Measurements from ENCODE around the gene DIS3L2. TPM values are rescaled to one million over a fixed set of nuclear protein-coding genes. Genes with fewer than 3 reads are reported as not detected.

DIS3L2 gene
- total RNA-seq, 1 experiment from 2014 or later: 32.6 TPM

- H3K27ac Mint-ChIP-seq (ENCODE audit: low read depth, unreplicated experiment): no peak overlapping the region
- CTCF ChIA-PET: interaction anchor here (0.7 kb wide), 1 partner anchor 390 kb away, joined by 3 read pairs; no protein-coding TSS in a partner anchor
- no peaks in the 10 kb centered on the region for H3K27me3 Mint-ChIP-seq (ENCODE audit: insufficient read depth, unreplicated experiment)
- no peaks in the 10 kb centered on the region for H3K4me1 Mint-ChIP-seq (ENCODE audit: insufficient read depth, unreplicated experiment)
- BruUV-seq (replicated peaks): no TSS peak
- POLR2A ChIA-PET: no interaction called here
- TF ChIP-seq CTCF (IDR thresholded peaks at IDR 0.05; ENCODE audit: unreplicated experiment): no peak
- intact Hi-C loops (cut with micrococcal nuclease): no loop called here
- H3K36me3 Mint-ChIP-seq (ENCODE audit: insufficient read depth, unreplicated experiment): no peaks in the 10 kb centered on the region
- DNase-seq (ENCODE audit: unreplicated experiment): no peak
- H3K4me3 Mint-ChIP-seq (ENCODE audit: unreplicated experiment): no peak overlapping the region
- H3K9me3 Mint-ChIP-seq (ENCODE audit: unreplicated experiment): no peaks in the 10 kb centered on the region
These were observed 25.7 kb upstream of the DIS3L2 start for GRCh38 chr2:231935815-231936214.

- H3K4me1 Mint-ChIP-seq (ENCODE audit: insufficient read depth, unreplicated experiment): no peaks in the 10 kb centered on the region
- no peaks in the 10 kb centered on the region for H3K9me3 Mint-ChIP-seq (ENCODE audit: unreplicated experiment)
- DNase-seq (ENCODE audit: unreplicated experiment): no peak
- BruUV-seq (replicated peaks): no TSS peak
- H3K27me3 Mint-ChIP-seq (ENCODE audit: insufficient read depth, unreplicated experiment): no peaks in the 10 kb centered on the region
- no peak for TF ChIP-seq CTCF (IDR thresholded peaks at IDR 0.05; ENCODE audit: unreplicated experiment)
- no peak overlapping the region for H3K27ac Mint-ChIP-seq (ENCODE audit: low read depth, unreplicated experiment)
- H3K36me3 Mint-ChIP-seq (ENCODE audit: insufficient read depth, unreplicated experiment): no peaks in the 10 kb centered on the region
- intact Hi-C loops (cut with micrococcal nuclease): no loop called here
- ChIA-PET POLR2A (no interaction called here), CTCF (no interaction called here)
- H3K4me3 Mint-ChIP-seq (ENCODE audit: unreplicated experiment): no peak overlapping the region
These were observed 25.0 kb upstream of the DIS3L2 start for GRCh38 chr2:231936491-231936890.

GRCh38 chr2:231937057-231937456 is 24.5 kb upstream of the DIS3L2 start:
- POLR2A ChIA-PET: interaction anchor here (0.6 kb wide), 1 partner anchor 461 kb away, joined by 4 read pairs; no protein-coding TSS in a partner anchor
- Mint-ChIP-seq H3K27ac (ENCODE audit: low read depth, unreplicated experiment) (no peak overlapping the region), H3K4me3 (ENCODE audit: unreplicated experiment) (no peak overlapping the region), H3K9me3 (ENCODE audit: unreplicated experiment) (no peaks in the 10 kb centered on the region), H3K27me3 (ENCODE audit: insufficient read depth, unreplicated experiment) (no peaks in the 10 kb centered on the region), H3K36me3 (ENCODE audit: insufficient read depth, unreplicated experiment) (no peaks in the 10 kb centered on the region), H3K4me1 (ENCODE audit: insufficient read depth, unreplicated experiment) (no peaks in the 10 kb centered on the region)
- CTCF ChIA-PET: interaction anchor here (1.2 kb wide), 1 partner anchor 10 kb away, joined by 3 read pairs; no protein-coding TSS in a partner anchor
- DNase-seq (ENCODE audit: unreplicated experiment): no peak
- no TSS peak for BruUV-seq (replicated peaks)
- TF ChIP-seq CTCF (IDR thresholded peaks at IDR 0.05; ENCODE audit: unreplicated experiment): no peak
- intact Hi-C loops (cut with micrococcal nuclease): no loop called here

- TF ChIP-seq CTCF (IDR thresholded peaks at IDR 0.05; ENCODE audit: unreplicated experiment): no peak
- no peaks in the 10 kb centered on the region for H3K27me3 Mint-ChIP-seq (ENCODE audit: insufficient read depth, unreplicated experiment)
- DNase-seq (ENCODE audit: unreplicated experiment): no peak
- POLR2A ChIA-PET: no interaction called here
- no peaks in the 10 kb centered on the region for H3K4me1 Mint-ChIP-seq (ENCODE audit: insufficient read depth, unreplicated experiment)
- no peaks in the 10 kb centered on the region for H3K9me3 Mint-ChIP-seq (ENCODE audit: unreplicated experiment)
- no TSS peak for BruUV-seq (replicated peaks)
- no peak overlapping the region for H3K27ac Mint-ChIP-seq (ENCODE audit: low read depth, unreplicated experiment)
- H3K36me3 Mint-ChIP-seq (ENCODE audit: insufficient read depth, unreplicated experiment): no peaks in the 10 kb centered on the region
- CTCF ChIA-PET: interaction anchor here (1.1 kb wide), 1 partner anchor 500 kb away, joined by 3 read pairs; no protein-coding TSS in a partner anchor
- H3K4me3 Mint-ChIP-seq (ENCODE audit: unreplicated experiment): no peak overlapping the region
- intact Hi-C loops (cut with micrococcal nuclease): no loop called here
These were observed 22.5 kb upstream of the DIS3L2 start for GRCh38 chr2:231939022-231939421.
